SK-N-SH (cell line): Measurements from ENCODE around the gene DNMT3A.

Experiments
- CHD2 ChIP-seq: fragments of 150-350 bp; IDR thresholded peaks from 2 replicates; pipeline ENCODE4 v1.6.1; 2018; ENCODE audit warnings: low read length; ENCODE audit not compliant: partially characterized antibody
- EP300 ChIP-seq, 2 experiments: IDR thresholded peaks; 2 replicates each; pipeline versions ENCODE4 v1.4.0 to v1.6.1; 2012; ENCODE audit warnings: borderline replicate concordance in 1 of 2, low read depth in 1 of 2, low read length in 1 of 2
- FOXM1 ChIP-seq: IDR thresholded peaks from 2 replicates; pipeline ENCODE4 v1.4.0; 2012; ENCODE audit warnings: low read depth, mild to moderate bottlenecking
- JUND ChIP-seq: IDR thresholded peaks from 2 replicates; pipeline ENCODE4 v1.4.0; 2012
- MAX ChIP-seq: IDR thresholded peaks from 2 replicates; pipeline ENCODE4 v1.4.0; 2012; ENCODE audit warnings: low read depth
- POLR2AphosphoS5 ChIP-seq: IDR thresholded peaks from 2 replicates; pipeline ENCODE4 v1.6.1; 2012; ENCODE audit warnings: low read depth, low read length
- RCOR1 ChIP-seq: fragments of 150-350 bp; IDR thresholded peaks from 2 replicates; pipeline ENCODE4 v1.6.1; 2017; ENCODE audit warnings: antibody characterized with exemption, low read length
- RFX5 ChIP-seq: IDR thresholded peaks from 2 replicates; pipeline ENCODE4 v1.6.1; 2012; ENCODE audit warnings: mild to moderate bottlenecking, improper control_type of control experiment, low read length
- TAF1 ChIP-seq: IDR thresholded peaks from 2 replicates; pipeline ENCODE4 v1.6.1; 2012; ENCODE audit warnings: low read depth, mild to moderate bottlenecking, low read length, moderate library complexity, borderline replicate concordance
- YY1 ChIP-seq: IDR thresholded peaks from 2 replicates; pipeline ENCODE4 v1.4.0; 2012; ENCODE audit warnings: low read depth, mild to moderate bottlenecking
- ZBTB33 ChIP-seq: IDR thresholded peaks from 2 replicates; pipeline ENCODE4 v1.4.0; 2012; ENCODE audit warnings: low read depth, borderline replicate concordance
- TF ChIP-seq, protein P1 (sequence below): IDR thresholded peaks from 2 replicates; pipeline ENCODE4 v1.6.1; 2012; ENCODE audit warnings: mild to moderate bottlenecking, low read depth, low read length, moderate library complexity
- TF ChIP-seq, protein P2 (sequence below): fragments of 200-600 bp; sonication (generic); IDR thresholded peaks from 2 replicates; pipeline ENCODE4 v1.6.1; 2017; ENCODE audit warnings: antibody characterized with exemption, mild to moderate bottlenecking, moderate library complexity

GRCh38 chr2:25339211-25339674, 2.5 kb downstream of the DNMT3A start:
- TF ChIP-seq, protein P1, sequence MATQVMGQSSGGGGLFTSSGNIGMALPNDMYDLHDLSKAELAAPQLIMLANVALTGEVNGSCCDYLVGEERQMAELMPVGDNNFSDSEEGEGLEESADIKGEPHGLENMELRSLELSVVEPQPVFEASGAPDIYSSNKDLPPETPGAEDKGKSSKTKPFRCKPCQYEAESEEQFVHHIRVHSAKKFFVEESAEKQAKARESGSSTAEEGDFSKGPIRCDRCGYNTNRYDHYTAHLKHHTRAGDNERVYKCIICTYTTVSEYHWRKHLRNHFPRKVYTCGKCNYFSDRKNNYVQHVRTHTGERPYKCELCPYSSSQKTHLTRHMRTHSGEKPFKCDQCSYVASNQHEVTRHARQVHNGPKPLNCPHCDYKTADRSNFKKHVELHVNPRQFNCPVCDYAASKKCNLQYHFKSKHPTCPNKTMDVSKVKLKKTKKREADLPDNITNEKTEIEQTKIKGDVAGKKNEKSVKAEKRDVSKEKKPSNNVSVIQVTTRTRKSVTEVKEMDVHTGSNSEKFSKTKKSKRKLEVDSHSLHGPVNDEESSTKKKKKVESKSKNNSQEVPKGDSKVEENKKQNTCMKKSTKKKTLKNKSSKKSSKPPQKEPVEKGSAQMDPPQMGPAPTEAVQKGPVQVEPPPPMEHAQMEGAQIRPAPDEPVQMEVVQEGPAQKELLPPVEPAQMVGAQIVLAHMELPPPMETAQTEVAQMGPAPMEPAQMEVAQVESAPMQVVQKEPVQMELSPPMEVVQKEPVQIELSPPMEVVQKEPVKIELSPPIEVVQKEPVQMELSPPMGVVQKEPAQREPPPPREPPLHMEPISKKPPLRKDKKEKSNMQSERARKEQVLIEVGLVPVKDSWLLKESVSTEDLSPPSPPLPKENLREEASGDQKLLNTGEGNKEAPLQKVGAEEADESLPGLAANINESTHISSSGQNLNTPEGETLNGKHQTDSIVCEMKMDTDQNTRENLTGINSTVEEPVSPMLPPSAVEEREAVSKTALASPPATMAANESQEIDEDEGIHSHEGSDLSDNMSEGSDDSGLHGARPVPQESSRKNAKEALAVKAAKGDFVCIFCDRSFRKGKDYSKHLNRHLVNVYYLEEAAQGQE = no peak
- TF ChIP-seq, protein P2, sequence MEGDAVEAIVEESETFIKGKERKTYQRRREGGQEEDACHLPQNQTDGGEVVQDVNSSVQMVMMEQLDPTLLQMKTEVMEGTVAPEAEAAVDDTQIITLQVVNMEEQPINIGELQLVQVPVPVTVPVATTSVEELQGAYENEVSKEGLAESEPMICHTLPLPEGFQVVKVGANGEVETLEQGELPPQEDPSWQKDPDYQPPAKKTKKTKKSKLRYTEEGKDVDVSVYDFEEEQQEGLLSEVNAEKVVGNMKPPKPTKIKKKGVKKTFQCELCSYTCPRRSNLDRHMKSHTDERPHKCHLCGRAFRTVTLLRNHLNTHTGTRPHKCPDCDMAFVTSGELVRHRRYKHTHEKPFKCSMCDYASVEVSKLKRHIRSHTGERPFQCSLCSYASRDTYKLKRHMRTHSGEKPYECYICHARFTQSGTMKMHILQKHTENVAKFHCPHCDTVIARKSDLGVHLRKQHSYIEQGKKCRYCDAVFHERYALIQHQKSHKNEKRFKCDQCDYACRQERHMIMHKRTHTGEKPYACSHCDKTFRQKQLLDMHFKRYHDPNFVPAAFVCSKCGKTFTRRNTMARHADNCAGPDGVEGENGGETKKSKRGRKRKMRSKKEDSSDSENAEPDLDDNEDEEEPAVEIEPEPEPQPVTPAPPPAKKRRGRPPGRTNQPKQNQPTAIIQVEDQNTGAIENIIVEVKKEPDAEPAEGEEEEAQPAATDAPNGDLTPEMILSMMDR = no peak
- TF ChIP-seq RFX5 = no peak
- no peak for TF ChIP-seq POLR2AphosphoS5
- no peak for TF ChIP-seq MAX
- no peak for TF ChIP-seq CHD2
- TF ChIP-seq EP300 (IDR thresholded peaks at IDR 0.05; ENCODE audit: borderline replicate concordance in 1 of 2, low read depth in 1 of 2, low read length in 1 of 2) = no peak
- TF ChIP-seq TAF1 = no peak
- TF ChIP-seq JUND = no peak
- TF ChIP-seq YY1 = no peak
- TF ChIP-seq FOXM1 = no peak
- no peak for TF ChIP-seq ZBTB33
- TF ChIP-seq RCOR1 = no peak
